C4-2B (cell line): Measurements from ENCODE around the gene KHDC4.

Source experiments
- CTCF ChIP-seq: fragments of 450-650 bp; conservative IDR thresholded peaks from 2 replicates; pipeline ENCODE4 v1.5.1; 2017; ENCODE audit warnings: mild to moderate bottlenecking
- ZFX ChIP-seq: fragments of 450-650 bp; IDR thresholded peaks from 2 replicates; pipeline ENCODE4 v1.6.1; 2017

GRCh38 chr1:155934936-155935590 lies 850 bp upstream of the KHDC4 start:
- TF ChIP-seq CTCF = no peak
- no peak for TF ChIP-seq ZFX
